ENCODE measurements around the gene PDE9A. TPM values are rescaled to one million over a fixed set of nuclear protein-coding genes. Genes with fewer than 3 reads are reported as not detected.

Gene PDE9A
- total and polyA plus RNA-seq, 2 donors (not counting 1 experiment from before 2014, with no cell fraction given), result 0.34 to 5.8 TPM

DNA sequence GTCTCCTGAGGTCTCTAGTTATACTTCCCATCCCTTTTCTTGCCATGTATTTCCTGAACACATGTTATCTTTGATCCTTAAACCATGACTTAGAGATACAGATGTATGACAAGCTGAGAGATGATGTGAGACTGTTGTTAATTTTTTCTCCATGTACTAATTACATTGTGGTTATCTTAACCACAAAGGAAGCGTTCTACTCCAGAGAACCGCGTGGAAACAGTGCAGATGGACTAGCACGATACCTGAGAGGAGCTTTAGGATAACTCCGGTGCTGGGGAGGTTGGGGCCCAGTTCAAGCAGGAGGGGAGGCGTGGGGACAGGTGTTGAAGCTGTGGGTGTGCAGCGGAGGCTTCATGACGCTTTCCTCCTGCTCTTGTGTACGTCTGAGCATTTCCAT lies 17.5 kb downstream of the PDE9A start:
- Histone ChIP-seq H3K27ac (ENCODE audit: low read length in 2 of 2) (no peak overlapping the region), H3K36me3 (replicated peaks in 1 of 2; ENCODE audit: control extremely low read depth in 1 of 2, control insufficient read depth in 1 of 2, extremely low read depth in 1 of 2, insufficient read depth in 2 of 2, low read length in 1 of 2) (no peaks in the 10 kb centered on the region), H3K4me2 (replicated peaks; ENCODE audit: low read depth, low read length, poor library complexity, severe bottlenecking) (peak overlapping the region; percentile 28), H3K4me1 (ENCODE audit: control insufficient read depth in 2 of 2, insufficient read depth in 2 of 2, low read length in 2 of 2) (peaks cover 6 to 16% of the 10 kb centered on the region in 2 donors), H3K9ac (ENCODE audit: low read length) (peak overlapping the region; percentile 7), H3K79me2 (ENCODE audit: control insufficient read depth, insufficient read depth, low read length) (no peaks in the 10 kb centered on the region), H3K4me3 (ENCODE audit: control extremely low read depth in 1 of 5, extremely low read depth in 1 of 5, insufficient read depth in 1 of 5, low read depth in 2 of 5, low read length in 4 of 5) (no peak overlapping the region), H3K9me3 (ENCODE audit: control extremely low read depth in 1 of 3, control insufficient read depth in 2 of 3, insufficient read depth in 1 of 3, low read length in 2 of 3) (peaks cover 0 to 10% (median 0%) of the 10 kb centered on the region in 3 donors), H3K27me3 (replicated peaks in 1 of 4; ENCODE audit: control extremely low read depth in 1 of 4, control insufficient read depth in 3 of 4, insufficient read depth in 4 of 4, low read length in 3 of 4) (no peaks in the 10 kb centered on the region), H2AFZ (ENCODE audit: insufficient read depth, low read depth, low read length, poor library complexity, severe bottlenecking) (peak overlapping the region; percentile 9), H4K20me1 (ENCODE audit: control insufficient read depth, insufficient read depth, low read length, poor library complexity, severe bottlenecking) (no peaks in the 10 kb centered on the region)
- POLR2A ChIA-PET, result no interaction called here
- Mint-ChIP-seq H3K4me1 (peaks cover 2% of the 10 kb centered on the region), H3K27ac (no peak overlapping the region), H3K9me3 (ENCODE audit: insufficient read depth) (no peaks in the 10 kb centered on the region), H3K27me3 (peaks cover 4% of the 10 kb centered on the region), H3K4me3 (no peak overlapping the region)
- CTCF ChIA-PET, result no interaction called here
- WGBS (ENCODE audit: insufficient coverage), result 1% methylated on average over 6 of the region's 9 CpGs
- ATAC-seq (ENCODE audit: low read depth), result no peak
- TF ChIP-seq, protein P1, sequence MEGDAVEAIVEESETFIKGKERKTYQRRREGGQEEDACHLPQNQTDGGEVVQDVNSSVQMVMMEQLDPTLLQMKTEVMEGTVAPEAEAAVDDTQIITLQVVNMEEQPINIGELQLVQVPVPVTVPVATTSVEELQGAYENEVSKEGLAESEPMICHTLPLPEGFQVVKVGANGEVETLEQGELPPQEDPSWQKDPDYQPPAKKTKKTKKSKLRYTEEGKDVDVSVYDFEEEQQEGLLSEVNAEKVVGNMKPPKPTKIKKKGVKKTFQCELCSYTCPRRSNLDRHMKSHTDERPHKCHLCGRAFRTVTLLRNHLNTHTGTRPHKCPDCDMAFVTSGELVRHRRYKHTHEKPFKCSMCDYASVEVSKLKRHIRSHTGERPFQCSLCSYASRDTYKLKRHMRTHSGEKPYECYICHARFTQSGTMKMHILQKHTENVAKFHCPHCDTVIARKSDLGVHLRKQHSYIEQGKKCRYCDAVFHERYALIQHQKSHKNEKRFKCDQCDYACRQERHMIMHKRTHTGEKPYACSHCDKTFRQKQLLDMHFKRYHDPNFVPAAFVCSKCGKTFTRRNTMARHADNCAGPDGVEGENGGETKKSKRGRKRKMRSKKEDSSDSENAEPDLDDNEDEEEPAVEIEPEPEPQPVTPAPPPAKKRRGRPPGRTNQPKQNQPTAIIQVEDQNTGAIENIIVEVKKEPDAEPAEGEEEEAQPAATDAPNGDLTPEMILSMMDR (IDR thresholded peaks at IDR 0.05), result no peak
- TF ChIP-seq EZH2 (IDR thresholded peaks at IDR 0.05; ENCODE audit: borderline replicate concordance, insufficient read depth, low read depth, low read length, poor library complexity, severe bottlenecking), result no peak
- DNase-seq, result no peak
- intact Hi-C loops (cut with micrococcal nuclease), result no loop called here

DNA sequence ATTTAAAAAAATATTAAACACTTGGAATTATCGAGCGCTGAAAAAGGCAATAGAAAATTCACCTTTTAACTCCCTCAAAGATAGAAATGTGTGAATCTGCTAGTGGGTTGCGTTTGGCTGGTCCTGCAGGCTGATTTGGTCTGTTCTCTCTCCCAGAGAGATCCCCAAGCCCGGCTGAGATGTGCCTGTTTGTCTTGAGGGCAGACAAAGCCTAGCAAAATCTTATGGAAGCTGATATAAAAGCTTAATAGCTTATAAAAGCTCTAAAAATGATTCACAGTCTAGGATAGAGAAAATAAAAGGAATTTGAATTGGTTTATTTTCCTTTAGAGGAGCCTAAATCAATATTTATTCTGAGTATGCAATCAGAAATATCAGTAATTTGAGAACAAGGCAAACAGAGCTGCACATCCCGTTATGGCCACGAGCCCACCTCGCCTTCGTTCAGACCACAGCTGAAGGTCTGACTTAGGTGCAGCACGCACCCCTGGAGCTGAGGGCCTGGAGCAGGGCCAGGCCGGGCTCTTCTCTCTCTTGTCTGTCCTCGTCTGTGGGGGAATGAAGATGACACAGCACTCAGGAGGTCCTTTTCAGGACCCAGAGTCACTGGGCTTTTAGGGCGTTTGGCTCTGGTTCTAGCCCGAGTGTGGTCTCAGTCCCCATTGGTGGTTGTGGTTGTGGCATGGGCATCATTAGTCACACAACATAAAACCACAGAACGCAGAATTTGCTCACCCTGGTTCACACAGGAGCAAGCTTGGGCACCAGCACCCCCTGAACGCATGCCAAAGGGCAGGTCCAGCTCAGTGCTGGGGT lies 18.6 kb downstream of the PDE9A start:
- H3K4me1 Mint-ChIP-seq, result peaks cover 2% of the 10 kb centered on the region
- Histone ChIP-seq H2AFZ (ENCODE audit: insufficient read depth, low read depth, low read length, poor library complexity, severe bottlenecking) (no peak overlapping the region), H3K4me3 (ENCODE audit: control extremely low read depth in 1 of 5, extremely low read depth in 1 of 5, insufficient read depth in 1 of 5, low read depth in 2 of 5, low read length in 4 of 5) (no peak overlapping the region), H3K36me3 (replicated peaks in 1 of 2; ENCODE audit: control extremely low read depth in 1 of 2, control insufficient read depth in 1 of 2, extremely low read depth in 1 of 2, insufficient read depth in 2 of 2, low read length in 1 of 2) (no peaks in the 10 kb centered on the region), H3K9ac (ENCODE audit: low read length) (no peak overlapping the region), H3K9me3 (ENCODE audit: control extremely low read depth in 1 of 3, control insufficient read depth in 2 of 3, insufficient read depth in 1 of 3, low read length in 2 of 3) (peaks cover 0 to 5% (median 0%) of the 10 kb centered on the region in 3 donors), H3K79me2 (ENCODE audit: control insufficient read depth, insufficient read depth, low read length) (no peaks in the 10 kb centered on the region), H3K4me1 (ENCODE audit: control insufficient read depth in 2 of 2, insufficient read depth in 2 of 2, low read length in 2 of 2) (peaks cover 6 to 16% of the 10 kb centered on the region in 2 donors), H4K20me1 (ENCODE audit: control insufficient read depth, insufficient read depth, low read length, poor library complexity, severe bottlenecking) (no peaks in the 10 kb centered on the region), H3K4me2 (replicated peaks; ENCODE audit: low read depth, low read length, poor library complexity, severe bottlenecking) (no peak overlapping the region), H3K27ac (ENCODE audit: low read length in 2 of 2) (no peak overlapping the region), H3K27me3 (replicated peaks in 1 of 4; ENCODE audit: control extremely low read depth in 1 of 4, control insufficient read depth in 3 of 4, insufficient read depth in 4 of 4, low read length in 3 of 4) (no peaks in the 10 kb centered on the region)
- intact Hi-C loops (cut with micrococcal nuclease), result no loop called here
- no peak for ATAC-seq (ENCODE audit: low read depth)
- ChIA-PET CTCF (no interaction called here), POLR2A (interaction anchor here (0.5 kb wide), 1 partner anchor 78 kb away, joined by 3 read pairs; no protein-coding TSS in a partner anchor)
- no peak overlapping the region for H3K27ac Mint-ChIP-seq
- H3K9me3 Mint-ChIP-seq (ENCODE audit: insufficient read depth), result no peaks in the 10 kb centered on the region
- H3K27me3 Mint-ChIP-seq, result peaks cover 4% of the 10 kb centered on the region
- no peak overlapping the region for H3K4me3 Mint-ChIP-seq
- 79% methylated on average over 11 of the region's 15 CpGs for WGBS (ENCODE audit: insufficient coverage)
- TF ChIP-seq EZH2 (IDR thresholded peaks at IDR 0.05; ENCODE audit: borderline replicate concordance, insufficient read depth, low read depth, low read length, poor library complexity, severe bottlenecking), result no peak
- TF ChIP-seq, protein P1 (IDR thresholded peaks at IDR 0.05), result no peak
- DNase-seq, result no peak
